HepG2 (cell line): ENCODE measurements around the gene LRRC32. TPM values are rescaled to one million over a fixed set of nuclear protein-coding genes. Genes with fewer than 3 reads are reported as not detected.

Experiments used
- ATAC-seq: fragments of 200-7000 bp; cut with Tn5 transposase; 3 replicates; pipeline ENCODE4 v1.9.1; 2020; ENCODE audit warnings: mild to moderate bottlenecking, moderate library complexity
- BruUV-seq: library from RNA; stranded (reverse); fragments of 400-500 nt; replicated peaks from 2 replicates; lab custom pipeline; 2021; lab: Mats Ljungman, UMichigan
- CTCF ChIA-PET: fragments of 300-600 bp; formaldehyde crosslinking; extraction: SDS; loops from one replicate; lab custom pipeline; 2021; ENCODE audit warnings: low total read pairs, inconsistent platforms, low intra/inter-chr PET ratio; lab: Yijun Ruan, JAX
- POLR2A ChIA-PET: fragments of 350-600 bp; sonication (Branson Sonifier 250); formaldehyde crosslinking; loops from one replicate; lab custom pipeline; 2020; ENCODE audit warnings: antibody characterized with exemption, inconsistent platforms; lab: Yijun Ruan, JAX
- DNase-seq: peaks from one replicate; pipeline ENCODE4 v3.0.0-alpha.2; 2015; ENCODE audit warnings: low spot score
- FAIRE-seq: peaks from 3 replicates; lab custom pipeline; 2011; peaks lifted over from hg19 to GRCh38; lab: Jason Lieb, UNC
- H2AFZ ChIP-seq: one replicate; pipeline ENCODE4 v1.6.1; 2011; ENCODE audit warnings: low read length, inconsistent platforms
- H3K27ac ChIP-seq: fragments of 300-600 bp; 3 replicates; pipeline ENCODE4 v1.8.0; 2011; ENCODE audit warnings: mixed run types, mild to moderate bottlenecking, mixed read lengths, low read length, inconsistent platforms; ENCODE audit not compliant: insufficient read depth; ENCODE audit errors: extremely low read length
- H3K27me3 ChIP-seq, 2 experiments: fragments of 200-600 bp in 1 of 2; 2 replicates in 1 of 2; 3 replicates in 1 of 2; pipeline versions ENCODE4 v1.6.0 to v1.8.0; 2011; ENCODE audit warnings: low read length in 2 of 2, mild to moderate bottlenecking in 2 of 2, moderate library complexity in 2 of 2, inconsistent platforms in 1 of 2; ENCODE audit not compliant: insufficient read depth in 2 of 2, control insufficient read depth in 1 of 2
- H3K36me3 ChIP-seq, 2 experiments: fragments of 200-600 bp in 1 of 2; replicated peaks in 1 of 2; 2 replicates in 1 of 2; 3 replicates in 1 of 2; pipeline versions ENCODE4 v1.5.1 to v1.8.0; 2011; ENCODE audit warnings: low read length in 2 of 2, inconsistent platforms in 1 of 2; ENCODE audit not compliant: insufficient read depth in 2 of 2, control insufficient read depth in 1 of 2
- H3K4me1 ChIP-seq: 2 replicates; pipeline ENCODE4 v1.5.1; 2012; ENCODE audit warnings: low read length, inconsistent platforms; ENCODE audit not compliant: insufficient read depth
- H3K4me2 ChIP-seq: 2 replicates; pipeline ENCODE4 v1.6.0; 2011; ENCODE audit warnings: low read depth, low read length, inconsistent platforms
- H3K4me3 ChIP-seq, 3 experiments: fragments of 200-600 bp in 1 of 3; sonication (generic), shearing (Covaris generic) in 1 of 3; replicated peaks in 1 of 3; 2 replicates each; pipeline ENCODE4 v1.5.1; 2011 to 2016; ENCODE audit warnings: low read length in 3 of 3, inconsistent platforms in 2 of 3, low read depth in 2 of 3, mild to moderate bottlenecking in 2 of 3, control low read depth in 1 of 3, mixed read lengths in 1 of 3; ENCODE audit not compliant: insufficient read depth in 1 of 3
- H3K79me2 ChIP-seq: one replicate; pipeline ENCODE4 v1.6.1; 2011; ENCODE audit warnings: low read length, inconsistent platforms; ENCODE audit not compliant: insufficient read depth
- H3K9ac ChIP-seq: 2 replicates; pipeline ENCODE4 v1.6.0; 2011; ENCODE audit warnings: mild to moderate bottlenecking, low read depth, low read length, inconsistent platforms; ENCODE audit not compliant: insufficient read depth
- H3K9me3 ChIP-seq: 2 replicates; pipeline ENCODE4 v1.5.1; 2012; ENCODE audit warnings: mild to moderate bottlenecking, low read length
- H4K20me1 ChIP-seq: 2 replicates; pipeline ENCODE4 v1.6.0; 2011; ENCODE audit warnings: inconsistent platforms, mild to moderate bottlenecking, low read length, moderate library complexity; ENCODE audit not compliant: insufficient read depth
- CTCF ChIP-seq: sonication (generic); formaldehyde crosslinking; IDR thresholded peaks from 2 replicates; pipeline ENCODE4 v1.5.0; 2020; ENCODE audit warnings: mild to moderate bottlenecking, missing genetic modification reagents, moderate library complexity
- FOXA1 ChIP-seq, 2 experiments: fragments of 450-650 bp in 1 of 2; sonication (generic) in 1 of 2; formaldehyde crosslinking in 1 of 2; IDR thresholded peaks; 2 replicates each; pipeline versions ENCODE4 v1.4.0 to v1.6.1; 2016 to 2020; ENCODE audit warnings: missing genetic modification reagents in 1 of 2
- STAG1 ChIP-seq: sonication (generic); formaldehyde crosslinking; IDR thresholded peaks from 2 replicates; pipeline ENCODE4 v1.4.0; 2020; ENCODE audit warnings: missing genetic modification reagents
- TMF1 ChIP-seq: sonication (generic); formaldehyde crosslinking; IDR thresholded peaks from 2 replicates; pipeline ENCODE4 v1.8.1; 2022; ENCODE audit warnings: low read depth, missing genetic modification reagents
- ZBTB33 ChIP-seq: sonication (generic); formaldehyde crosslinking; IDR thresholded peaks from 2 replicates; pipeline ENCODE4 v1.4.0; 2020; ENCODE audit warnings: missing genetic modification reagents
- WGBS: methylation state at CpG from one replicate; pipeline ENCODE4 v1.1.6; 2017; ENCODE audit warnings: low lambda C conversion rate; 5-methylcytosine and 5-hydroxymethylcytosine counted together
- in situ Hi-C: cut with HindIII; loops from 2 replicates; pipeline ENCODE4 v1.10.0; 2017; ENCODE audit warnings: low pct_unique_long_range_greater_than_20kb; ENCODE audit not compliant: extremely low pct_ligation_motif_present
- intact Hi-C: fragments of 100-400 bp; cut with micrococcal nuclease; formaldehyde crosslinking; loops from one replicate; pipeline ENCODE4 v1.10.0; 2022; ENCODE audit not compliant: unreplicated experiment
- polyA plus RNA-seq, 8 experiments: library from polyadenylated mRNA; depleted of rRNA in 3 of 8; stranded (reverse) in 7 of 8; unstranded in 1 of 8; fragments of >200 nt; fragmentation: Illumina TruSeq in 4 of 8; extraction: Trizol in 4 of 8; gene quantifications; 2 replicates each; pipeline versions ENCODE4 v1.2.1 to v1.2.3, GENCODE V29; 2011 to 2016; ENCODE audit warnings: low read depth in 4 of 8, missing spikeins in 1 of 8, mixed read lengths in 1 of 8; ENCODE audit not compliant: insufficient read depth in 1 of 8
- total RNA-seq, 5 experiments: library from RNA; depleted of rRNA; stranded (reverse); fragments of >200 nt; fragmentation: Illumina TruSeq; extraction: Trizol; gene quantifications; 2 replicates each; pipeline ENCODE4 v1.2.3, GENCODE V29; 2016; ENCODE audit warnings: low read depth in 1 of 5

Gene LRRC32
- total and polyA plus RNA-seq, 2 of the 13 experiments (the other 11 are each of a cell fraction or from before 2014, with no cell fraction given) = 0.07 TPM; not detected in 1

- no peak overlapping the region for H3K27ac ChIP-seq
These were observed 27.9 kb upstream of the LRRC32 start for GRCh38 chr11:76698321-76699043.

More at GRCh38 chr11:76698321-76699043, 27.9 kb upstream of the LRRC32 start:
- POLR2A ChIA-PET = no interaction called here
- Histone ChIP-seq H4K20me1 (no peaks in the 10 kb centered on the region), H3K27me3 (peaks cover 3 to 18% of the 10 kb centered on the region in 2 experiments; a peak in 3 of 5 replicates), H2AFZ (no peak overlapping the region), H3K9ac (no peak overlapping the region), H3K4me3 (no peak overlapping the region), H3K9me3 (no peaks in the 10 kb centered on the region), H3K4me2 (no peak overlapping the region), H3K79me2 (no peaks in the 10 kb centered on the region), H3K4me1 (no peaks in the 10 kb centered on the region), H3K36me3 (no peaks in the 10 kb centered on the region)
- ATAC-seq (peak; percentile 34; the same call in 1 of the 3 replicates), DNase-seq (no peak), FAIRE-seq (no peak)
- peak; percentile 97 for TF ChIP-seq ZBTB33 (CRISPR knock-in tag)
- TF ChIP-seq STAG1 (CRISPR knock-in tag) = 0 out of 2 replicates have a peak, but pooled peaks have one; percentile 14
- TF ChIP-seq FOXA1 (IDR thresholded peaks at IDR 0.05) = no peak
- TF ChIP-seq FOXA1 (CRISPR knock-in tag; IDR thresholded peaks at IDR 0.05) = 0 out of 2 replicates have a peak, but pooled peaks have one; percentile 32
- TF ChIP-seq CTCF (CRISPR knock-in tag) = peak; percentile 45
- TF ChIP-seq TMF1 (CRISPR knock-in tag) = no peak
- in situ Hi-C loops (no loop called here), intact Hi-C loops (no loop called here)
- WGBS = 39% methylated on average over 17 of the region's 17 CpGs
- CTCF ChIA-PET = no interaction called here
- no TSS peak for BruUV-seq
